ENCODE data around the gene ANKHD1.
A peak's percentile ranks its signal among the peaks of the same experiment; 100 is the strongest.

The ANKHD1 gene

GRCh38 chr5:140371356-140372151 is 30.1 kb upstream of the ANKHD1 start:
- no peak for DNase-seq

- DNase-seq: peak in 9 of 14 donors; percentile 8 to 49 (median 20)
These were observed 28.6 kb upstream of the ANKHD1 start for GRCh38 chr5:140372971-140373487.

GRCh38 chr5:140381351-140381750 is 20.3 kb upstream of the ANKHD1 start:
- no peak for DNase-seq

GRCh38 chr5:140381972-140382371 is 19.7 kb upstream of the ANKHD1 start:
- DNase-seq: no peak

GRCh38 chr5:140382866-140383265 is 18.8 kb upstream of the ANKHD1 start:
- no peak for DNase-seq

- DNase-seq: no peak
These were observed 18.3 kb upstream of the ANKHD1 start for GRCh38 chr5:140383300-140383699.

- no peak for DNase-seq
These were observed 13.6 kb upstream of the ANKHD1 start for GRCh38 chr5:140388052-140388451.

GRCh38 chr5:140391312-140391711 is 10.3 kb upstream of the ANKHD1 start:
- no peak for DNase-seq

GRCh38 chr5:140391732-140392131 is 9.9 kb upstream of the ANKHD1 start:
- DNase-seq: no peak

GRCh38 chr5:140393738-140394137 is 7.9 kb upstream of the ANKHD1 start:
- no peak for DNase-seq

- no peak for DNase-seq
These were observed 3.2 kb upstream of the ANKHD1 start for GRCh38 chr5:140398379-140398811.

GRCh38 chr5:140399979-140400729 is 1.5 kb upstream of the ANKHD1 start:
- DNase-seq: peak in 1 of 14 donors; percentile 42

- peak; percentile 77 to 99 (median 96) for DNase-seq
These were observed 787 bp upstream of the ANKHD1 start for GRCh38 chr5:140400730-140401361.

GRCh38 chr5:140402258-140403074 is 833 bp downstream of the ANKHD1 start:
- peak in 9 of 14 donors; percentile 15 to 56 (median 33) for DNase-seq

- no peak for DNase-seq
These were observed 2.0 kb downstream of the ANKHD1 start for GRCh38 chr5:140403613-140404012.

GRCh38 chr5:140408750-140409241 is 7.2 kb downstream of the ANKHD1 start:
- DNase-seq: peak in 1 of 14 donors; percentile 12

GRCh38 chr5:140413230-140413629 is 11.6 kb downstream of the ANKHD1 start:
- no peak for DNase-seq

GRCh38 chr5:140417235-140417634 is 15.6 kb downstream of the ANKHD1 start:
- no peak for DNase-seq

GRCh38 chr5:140418862-140419520 is 17.4 kb downstream of the ANKHD1 start:
- DNase-seq: no peak

- DNase-seq: no peak
These were observed 18.6 kb downstream of the ANKHD1 start for GRCh38 chr5:140420226-140420570.

- no peak for DNase-seq
These were observed 19.2 kb downstream of the ANKHD1 start for GRCh38 chr5:140420665-140421361.
